H1 (cell line): ENCODE data around the gene MOCS1. TPM values are rescaled to one million over a fixed set of nuclear protein-coding genes. Genes with fewer than 3 reads are reported as not detected.

Source experiments
- GABPA ChIP-seq: IDR thresholded peaks from 2 replicates; pipeline ENCODE4 v1.6.1; 2011; ENCODE audit warnings: mild to moderate bottlenecking, low read length, moderate library complexity, borderline replicate concordance; ENCODE audit not compliant: insufficient read depth
- NANOG ChIP-seq: IDR thresholded peaks from 2 replicates; pipeline ENCODE4 v1.6.1; 2011; ENCODE audit warnings: low read length, low read depth, mild to moderate bottlenecking, inconsistent platforms; ENCODE audit not compliant: insufficient read depth, poor library complexity, severe bottlenecking
- polyA plus RNA-seq, 7 experiments: library from polyadenylated mRNA; depleted of rRNA in 3 of 7; stranded (reverse) in 5 of 7; unstranded in 2 of 7; fragments of >200 nt in 5 of 7; fragments of 200-250 nt in 2 of 7; gene quantifications; 1 replicate in 5 of 7; 2 replicates in 1 of 7; 4 replicates in 1 of 7; pipeline versions ENCODE4 v1.2.1 to v1.2.3, GENCODE V29; 2011 to 2013; ENCODE audit warnings: missing spikeins in 2 of 7, mixed read lengths in 2 of 7
- total RNA-seq: library from RNA; stranded (reverse); fragmentation: NEBNext Ultra II Directional; extraction: Animal tissue kit (Norgen Biotek cat#: 25700); gene quantifications from 2 replicates; pipeline ENCODE4 v1.2.1, GENCODE V29; 2021

Gene MOCS1
- total and polyA plus RNA-seq, 2 of the 8 experiments (the other 6 are each of a cell fraction or from before 2014, with no cell fraction given): 13.4 to 19.7 TPM

GRCh38 chr6:39886871-39887270, 47.4 kb downstream of the MOCS1 start (continued):
- TF ChIP-seq NANOG: no peak
- no peak for TF ChIP-seq GABPA
